ENCODE results near the gene CDC6. TPM values are rescaled to one million over a fixed set of nuclear protein-coding genes. Genes with fewer than 3 reads are reported as not detected.

Gene CDC6
- total RNA-seq, 1 donor from 2014 or later: 18.2 TPM

- Mint-ChIP-seq H3K27me3 (ENCODE audit: unreplicated experiment) (peaks cover 17% of the 10 kb centered on the region), H3K27ac (ENCODE audit: unreplicated experiment) (peak overlapping the region; percentile 86)
- no peak for TF ChIP-seq CTCF (IDR thresholded peaks at IDR 0.05; ENCODE audit: unreplicated experiment)
Measured at GRCh38 chr17:40349895-40350688, 62.4 kb downstream of the CDC6 start.

GRCh38 chr17:40350689-40351358, 63.1 kb downstream of the CDC6 start:
- TF ChIP-seq CTCF (IDR thresholded peaks at IDR 0.05; ENCODE audit: unreplicated experiment): no peak
- Mint-ChIP-seq H3K27me3 (ENCODE audit: unreplicated experiment) (peaks cover 19% of the 10 kb centered on the region), H3K4me1 (ENCODE audit: unreplicated experiment) (peaks cover 52% of the 10 kb centered on the region), H3K36me3 (ENCODE audit: low read depth, unreplicated experiment) (peaks cover 31% of the 10 kb centered on the region), H3K9me3 (ENCODE audit: unreplicated experiment) (no peaks in the 10 kb centered on the region), H3K27ac (ENCODE audit: unreplicated experiment) (no peak overlapping the region), H3K4me3 (ENCODE audit: unreplicated experiment) (no peak overlapping the region)
- no peak for DNase-seq (ENCODE audit: low spot score)

More at GRCh38 chr17:40349895-40350688, 62.4 kb downstream of the CDC6 start:
- Mint-ChIP-seq H3K9me3 (ENCODE audit: unreplicated experiment) (no peaks in the 10 kb centered on the region), H3K36me3 (ENCODE audit: low read depth, unreplicated experiment) (peaks cover 31% of the 10 kb centered on the region), H3K4me3 (ENCODE audit: unreplicated experiment) (peak overlapping the region; percentile 68), H3K4me1 (ENCODE audit: unreplicated experiment) (peaks cover 52% of the 10 kb centered on the region)
- no peak for DNase-seq (ENCODE audit: low spot score)

- no peak for DNase-seq (ENCODE audit: low spot score)
- H3K27ac Mint-ChIP-seq (ENCODE audit: unreplicated experiment): no peak overlapping the region
- peaks cover 16% of the 10 kb centered on the region for H3K27me3 Mint-ChIP-seq (ENCODE audit: unreplicated experiment)
- no peak for TF ChIP-seq CTCF (IDR thresholded peaks at IDR 0.05; ENCODE audit: unreplicated experiment)
- peaks cover 46% of the 10 kb centered on the region for H3K4me1 Mint-ChIP-seq (ENCODE audit: unreplicated experiment)
- H3K36me3 Mint-ChIP-seq (ENCODE audit: low read depth, unreplicated experiment): peaks cover 31% of the 10 kb centered on the region
- no peak overlapping the region for H3K4me3 Mint-ChIP-seq (ENCODE audit: unreplicated experiment)
- no peaks in the 10 kb centered on the region for H3K9me3 Mint-ChIP-seq (ENCODE audit: unreplicated experiment)
Measured at GRCh38 chr17:40351359-40352236, 63.9 kb downstream of the CDC6 start.

- H3K36me3 Mint-ChIP-seq (ENCODE audit: low read depth, unreplicated experiment): peaks cover 31% of the 10 kb centered on the region
- H3K9me3 Mint-ChIP-seq (ENCODE audit: unreplicated experiment): no peaks in the 10 kb centered on the region
- DNase-seq (ENCODE audit: low spot score): no peak
- H3K4me3 Mint-ChIP-seq (ENCODE audit: unreplicated experiment): peak overlapping the region; percentile 80
- H3K4me1 Mint-ChIP-seq (ENCODE audit: unreplicated experiment): peaks cover 39% of the 10 kb centered on the region
- peak overlapping the region; percentile 88 for H3K27ac Mint-ChIP-seq (ENCODE audit: unreplicated experiment)
- H3K27me3 Mint-ChIP-seq (ENCODE audit: unreplicated experiment): peaks cover 16% of the 10 kb centered on the region
- no peak for TF ChIP-seq CTCF (IDR thresholded peaks at IDR 0.05; ENCODE audit: unreplicated experiment)
Measured at GRCh38 chr17:40352237-40352778, 64.6 kb downstream of the CDC6 start.
